CD4-positive, alpha-beta T cell (primary cell): Measurements from ENCODE around the gene PBLD. TPM values are rescaled to one million over a fixed set of nuclear protein-coding genes. Genes with fewer than 3 reads are reported as not detected.
A peak's percentile ranks its signal among the peaks of the same experiment; 100 is the strongest.

Source experiments
- ATAC-seq: fragments of 200-7000 bp; cut with Tn5 transposase; one replicate; pipeline ENCODE4 v1.10.0; 2022; ENCODE audit warnings: mild to moderate bottlenecking; ENCODE audit not compliant: poor library complexity
- CTCF ChIA-PET: fragments of 350-600 bp; sonication (Branson Sonifier 250); formaldehyde crosslinking; loops from one replicate; lab custom pipeline; 2021; ENCODE audit warnings: antibody characterized with exemption, inconsistent platforms; lab: Charles Lee
- POLR2A ChIA-PET: fragments of 350-600 bp; sonication (Branson Sonifier 250); formaldehyde crosslinking; loops from one replicate; lab custom pipeline; 2021; ENCODE audit warnings: antibody characterized with exemption, inconsistent platforms; lab: Charles Lee
- DNase-seq, 14 experiments: peaks; one replicate each; pipeline ENCODE4 v3.0.0-alpha.2; 2013 to 2020; ENCODE audit warnings: mixed read lengths in 2 of 14
- H3K27ac ChIP-seq, 2 donors: one replicate each; pipeline versions ENCODE4 v1.5.1 to v1.7.0; 2013; ENCODE audit warnings: low read length in 2 of 2, low read depth in 1 of 2, mild to moderate bottlenecking in 1 of 2
- H3K27me3 ChIP-seq, 2 experiments: 1 replicate in 1 of 2; 2 replicates in 1 of 2; pipeline versions ENCODE4 v1.6.1 to v1.7.0; 2013; ENCODE audit warnings: low read length in 2 of 2, control low read depth in 1 of 2, mild to moderate bottlenecking in 1 of 2, moderate library complexity in 1 of 2; ENCODE audit not compliant: insufficient read depth in 2 of 2, control insufficient read depth in 1 of 2
- H3K36me3 ChIP-seq: one replicate; pipeline ENCODE4 v1.6.1; 2013; ENCODE audit warnings: low read length, control low read depth; ENCODE audit not compliant: insufficient read depth
- H3K4me1 ChIP-seq: one replicate; pipeline ENCODE4 v1.6.1; 2013; ENCODE audit warnings: low read length, control low read depth; ENCODE audit not compliant: insufficient read depth
- H3K4me3 ChIP-seq: one replicate; pipeline ENCODE4 v1.5.1; 2013; ENCODE audit warnings: mild to moderate bottlenecking, low read length, moderate library complexity
- H3K9me3 ChIP-seq, 2 experiments: 1 replicate in 1 of 2; 2 replicates in 1 of 2; pipeline versions ENCODE4 v1.6.1 to v1.7.0; 2013; ENCODE audit warnings: low read length in 2 of 2, mild to moderate bottlenecking in 2 of 2, control low read depth in 1 of 2, moderate library complexity in 1 of 2; ENCODE audit not compliant: control insufficient read depth in 1 of 2, insufficient read depth in 1 of 2
- H3K27ac Mint-ChIP-seq: one replicate; pipeline ENCODE4 v1.8.0; 2020; ENCODE audit warnings: mixed read lengths
- H3K27me3 Mint-ChIP-seq: one replicate; pipeline ENCODE4 v1.8.0; 2021; ENCODE audit warnings: mixed read lengths
- H3K36me3 Mint-ChIP-seq: one replicate; pipeline ENCODE4 v1.8.0; 2021; ENCODE audit warnings: low read depth, mixed read lengths
- H3K4me1 Mint-ChIP-seq: one replicate; pipeline ENCODE4 v1.8.0; 2021; ENCODE audit warnings: low read depth, mixed read lengths
- H3K4me3 Mint-ChIP-seq: one replicate; pipeline ENCODE4 v1.8.0; 2020; ENCODE audit warnings: mild to moderate bottlenecking, mixed read lengths
- H3K9me3 Mint-ChIP-seq: one replicate; pipeline ENCODE4 v1.8.0; 2020; ENCODE audit warnings: mixed read lengths
- CTCF ChIP-seq: fragments of 200-600 bp; IDR thresholded peaks from one replicate; pipeline ENCODE4 v1.8.0; 2022; ENCODE audit warnings: antibody characterized with exemption, mild to moderate bottlenecking
- intact Hi-C, 2 experiments: fragments of 100-400 bp; cut with DNase I in 1 of 2; cut with micrococcal nuclease in 1 of 2; formaldehyde crosslinking; loops; one replicate each; pipeline versions ENCODE4 v1.15.1 to v1.9.0; 2023 to 2025; cut with DNase I, micrococcal nuclease
- total RNA-seq, 174 experiments: library from RNA in 2 of 174; stranded (reverse) in 2 of 174; gene quantifications; one replicate each; pipeline ENCODE4 v1.2.3 and lab custom pipeline; 2021 to 2026

The PBLD gene
- total RNA-seq, 2 experiments from 2014 or later, result 1.6 to 1.7 TPM

GRCh38 chr10:68334672-68335467 lies 2.1 kb upstream of the PBLD start:
- no peak for TF ChIP-seq CTCF
- Mint-ChIP-seq H3K27me3 (no peaks in the 10 kb centered on the region), H3K36me3 (peaks cover 74% of the 10 kb centered on the region), H3K9me3 (no peaks in the 10 kb centered on the region), H3K27ac (peak overlapping the region; percentile 98), H3K4me3 (peak overlapping the region; percentile 100), H3K4me1 (peaks cover 76% of the 10 kb centered on the region)
- no peaks in the 10 kb centered on the region for H3K27me3 ChIP-seq
- H3K27ac ChIP-seq, result no peak overlapping the region
- ATAC-seq (no peak), DNase-seq (no peak)
- intact Hi-C loops, result loop anchor here (2.0 to 10.0 kb wide), 7 partner anchors 14 to 570 kb away; partner anchors contain the start of genes CCAR1 (in 2 of the 2), DDX50 (in 2 of the 2), HERC4 (in 2 of the 2) and RUFY2 (in 1 of the 2)
- H3K4me1 ChIP-seq, result peaks cover 18% of the 10 kb centered on the region
- ChIA-PET POLR2A (interaction anchor here (1.7 to 4.4 kb wide), 4 partner anchors 14 to 450 kb away, joined by 5 to 50 read pairs (median 12); partner anchors contain the start of genes CCAR1 and SIRT1), CTCF (interaction anchor here (0.6 to 1.5 kb wide), 2 partner anchors 14 to 570 kb away, joined by 3 to 6 read pairs; no protein-coding TSS in a partner anchor)
- no peaks in the 10 kb centered on the region for H3K9me3 ChIP-seq
- H3K4me3 ChIP-seq, result peak overlapping the region; percentile 95
- peaks cover 22% of the 10 kb centered on the region for H3K36me3 ChIP-seq

- Histone ChIP-seq H3K36me3 (peaks cover 10% of the 10 kb centered on the region), H3K27me3 (no peaks in the 10 kb centered on the region), H3K27ac (peak overlapping the region; percentile 94 to 97), H3K4me3 (peak overlapping the region; percentile 95), H3K4me1 (peaks cover 19% of the 10 kb centered on the region), H3K9me3 (no peaks in the 10 kb centered on the region)
- ChIA-PET POLR2A (interaction anchor here (0.6 to 4.4 kb wide), 17 partner anchors 9 to 846 kb away, joined by 3 to 50 read pairs (median 5); partner anchors contain the start of genes CCAR1, DNA2, RUFY2 and SIRT1), CTCF (interaction anchor here (1.4 to 2.0 kb wide), 3 partner anchors 15 to 121 kb away, joined by 4 to 19 read pairs (median 7); partner anchors contain the start of gene RUFY2)
- no peak for ATAC-seq
- Mint-ChIP-seq H3K4me3 (peak overlapping the region; percentile 100), H3K27me3 (no peaks in the 10 kb centered on the region), H3K4me1 (peaks cover 66% of the 10 kb centered on the region), H3K36me3 (peaks cover 66% of the 10 kb centered on the region), H3K27ac (peak overlapping the region; percentile 98), H3K9me3 (no peaks in the 10 kb centered on the region)
- no peak for DNase-seq
- TF ChIP-seq CTCF, result no peak
- intact Hi-C loops, result loop anchor here (2.0 to 10.0 kb wide), 9 partner anchors 15 to 571 kb away; partner anchors contain the start of genes CCAR1 (in 2 of the 2), DDX50 (in 2 of the 2), HERC4 (in 2 of the 2) and RUFY2 (in 1 of the 2)
Observed at GRCh38 chr10:68333440-68334431, 1.0 kb upstream of the PBLD start.
